BLaER1 treated with 17β-estradiol and CSF1 and Interleukin-3, amounts not matched to agents 10 nM and 100 nM (cell line): Measurements from ENCODE around the gene SMTNL2.

Experiments used
- H3K27ac ChIP-seq, 11 experiments: shearing (Covaris generic); formaldehyde crosslinking; 2 replicates each; pipeline ENCODE4 v1.8.1; 2022
- H3K27me3 ChIP-seq, 11 experiments: shearing (Covaris generic); formaldehyde crosslinking; 2 replicates each; pipeline ENCODE4 v1.8.1; 2022
- H3K36me3 ChIP-seq, 11 experiments: shearing (Covaris generic); formaldehyde crosslinking; 2 replicates each; pipeline ENCODE4 v1.8.1; 2022
- H3K4me1 ChIP-seq, 10 experiments: shearing (Covaris generic); formaldehyde crosslinking; 2 replicates each; pipeline ENCODE4 v1.8.1; 2022
- H3K4me2 ChIP-seq, 11 experiments: shearing (Covaris generic); formaldehyde crosslinking; 2 replicates each; pipeline ENCODE4 v1.8.1; 2022
- H3K4me3 ChIP-seq, 10 experiments: shearing (Covaris generic); formaldehyde crosslinking; 2 replicates each; pipeline ENCODE4 v1.8.1; 2022
- H3K9ac ChIP-seq, 11 experiments: shearing (Covaris generic); formaldehyde crosslinking; 2 replicates each; pipeline ENCODE4 v1.8.1; 2022
- H3K9me3 ChIP-seq, 11 experiments: shearing (Covaris generic); formaldehyde crosslinking; replicated peaks in 1 of 11; 2 replicates each; pipeline ENCODE4 v1.8.1; 2022
- H4K20me1 ChIP-seq, 11 experiments: shearing (Covaris generic); formaldehyde crosslinking; 2 replicates each; pipeline ENCODE4 v1.8.1; 2022
- Cebpa-rat ChIP-seq, 11 experiments: shearing (Covaris generic); IDR thresholded peaks; 2 replicates each; pipeline ENCODE4 v1.8.1; 2022

SMTNL2 gene

DNA sequence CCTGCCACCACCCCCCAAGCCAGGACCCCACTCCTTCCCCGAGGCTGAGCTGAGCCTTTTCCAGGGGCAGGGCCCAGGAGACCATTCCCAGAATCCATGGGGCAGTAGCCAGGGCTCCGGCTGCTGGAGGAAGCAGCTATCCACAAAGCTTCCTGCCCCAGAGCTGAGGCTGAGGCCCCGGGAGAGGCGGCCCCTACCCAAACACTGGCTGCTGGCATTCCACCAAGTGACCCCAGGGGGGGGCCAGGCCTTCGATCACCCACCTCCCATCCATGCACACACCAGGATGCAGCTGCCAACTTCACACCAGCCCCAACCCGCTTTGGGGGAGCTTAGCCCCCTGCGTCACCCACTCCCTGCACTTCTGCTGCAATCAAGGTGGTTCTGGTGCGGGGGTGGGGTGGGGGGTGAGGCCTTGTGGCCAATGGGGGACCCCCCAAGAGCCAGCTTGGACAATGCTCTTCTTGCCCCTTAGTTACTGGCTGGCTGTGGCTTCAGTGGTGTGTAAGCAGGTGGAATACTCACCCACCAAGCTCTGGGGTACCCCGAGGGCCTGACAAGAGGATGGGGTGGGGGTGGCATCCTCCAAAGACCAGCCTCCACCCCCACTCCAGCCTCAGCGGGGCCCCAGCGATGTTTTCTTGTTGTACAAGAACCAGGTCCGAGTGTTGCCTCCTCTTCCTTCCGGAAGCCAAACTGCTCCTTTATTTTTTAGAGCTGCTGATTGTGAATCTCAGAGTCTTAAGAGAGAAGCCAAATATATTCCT is 45.9 kb upstream of the SMTNL2 start:
- no peaks in the 10 kb centered on the region for H3K9me3 ChIP-seq
- no peak overlapping the region; a peak in 1 of 20 replicates for H3K4me3 ChIP-seq
- TF ChIP-seq Cebpa-rat (IDR thresholded peaks at IDR 0.05): no peak
- H4K20me1 ChIP-seq: peaks cover 0 to 96% (median 71%) of the 10 kb centered on the region in 11 experiments; a peak in 19 of 22 replicates
- peak overlapping the region in 8 of 11 experiments; percentile 37 to 65 (median 48); a peak in 11 of 22 replicates for H3K9ac ChIP-seq
- H3K27me3 ChIP-seq: no peaks in the 10 kb centered on the region
- H3K4me2 ChIP-seq: peak overlapping the region; percentile 52 to 78 (median 70); a peak in 21 of 22 replicates
- peaks cover 45 to 68% (median 64%) of the 10 kb centered on the region in 11 experiments for H3K36me3 ChIP-seq
- H3K27ac ChIP-seq: peak overlapping the region in 5 of 11 experiments; percentile 23 to 68 (median 56); a peak in 4 of 22 replicates
- H3K4me1 ChIP-seq: peaks cover 34 to 77% (median 63%) of the 10 kb centered on the region in 10 experiments

DNA sequence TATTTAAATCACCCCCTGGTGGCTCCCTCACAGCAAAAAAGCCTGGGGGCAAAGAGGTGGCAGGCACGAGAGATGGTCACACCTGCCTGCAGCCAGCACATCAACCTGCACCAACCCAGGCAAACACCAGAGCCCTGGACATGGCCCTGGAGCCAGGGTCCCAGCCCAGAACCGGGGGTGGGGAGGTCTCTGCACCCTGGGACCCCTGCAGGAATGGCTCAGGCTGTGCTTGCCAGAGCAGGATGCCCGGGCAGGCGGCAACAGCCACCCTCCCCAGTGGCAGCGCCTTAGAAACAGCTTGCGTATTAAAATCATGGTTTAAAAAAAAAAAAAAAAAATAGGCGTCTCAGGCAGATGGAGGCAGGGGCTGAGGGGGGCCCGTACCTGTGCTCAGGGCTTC is 45.3 kb upstream of the SMTNL2 start:
- peaks cover 30 to 71% (median 57%) of the 10 kb centered on the region in 10 experiments for H3K4me1 ChIP-seq
- H3K27ac ChIP-seq: 0 out of 22 replicates have a peak overlapping the region, but pooled peaks of 1 of the 11 experiments have one; percentile 23
- peaks cover 45 to 74% (median 70%) of the 10 kb centered on the region in 11 experiments for H3K36me3 ChIP-seq
- no peak for TF ChIP-seq Cebpa-rat (IDR thresholded peaks at IDR 0.05)
- H3K4me3 ChIP-seq: no peak overlapping the region
- no peaks in the 10 kb centered on the region for H3K27me3 ChIP-seq
- peaks cover 0 to 99% (median 77%) of the 10 kb centered on the region in 11 experiments; a peak in 19 of 22 replicates for H4K20me1 ChIP-seq
- no peaks in the 10 kb centered on the region for H3K9me3 ChIP-seq
- H3K4me2 ChIP-seq: peak overlapping the region in 8 of 11 experiments; percentile 52 to 77 (median 70); a peak in 15 of 22 replicates
- peak overlapping the region in 4 of 11 experiments; percentile 38 to 65 (median 44); a peak in 6 of 22 replicates for H3K9ac ChIP-seq

DNA sequence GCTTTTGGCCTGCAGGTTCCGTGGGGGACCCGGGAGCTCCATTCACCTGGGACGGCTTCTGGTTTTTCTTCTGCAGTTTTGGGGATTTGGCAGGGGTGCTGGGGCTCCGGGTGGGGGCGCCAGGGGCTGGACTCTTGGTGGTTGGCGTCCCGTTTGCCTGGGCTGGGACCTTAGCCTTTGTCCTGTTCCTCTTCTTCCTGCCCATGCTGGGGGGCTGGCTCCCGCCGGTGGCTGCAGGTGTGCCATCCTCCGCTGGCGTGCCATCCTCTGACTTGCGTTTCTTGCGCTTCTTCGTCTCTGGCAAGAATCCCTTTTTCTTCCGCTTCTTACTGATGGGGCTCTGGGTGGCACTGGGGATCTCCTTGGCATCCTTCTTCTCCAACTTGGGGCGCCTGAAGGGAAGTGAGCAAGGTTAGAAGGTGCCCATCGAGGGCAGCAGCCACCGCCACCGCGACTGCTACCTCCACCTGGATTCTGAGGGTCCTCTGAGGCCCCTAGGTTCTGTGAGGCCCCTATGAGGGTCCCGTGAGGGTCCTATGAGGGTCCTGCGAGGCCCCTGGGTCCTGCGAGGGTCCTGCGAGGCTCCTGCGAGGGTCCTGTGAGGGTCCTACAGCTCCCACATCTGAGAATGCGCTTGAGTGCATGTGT is 44.6 kb upstream of the SMTNL2 start:
- H3K4me3 ChIP-seq: no peak overlapping the region
- H3K4me1 ChIP-seq: peaks cover 24 to 64% (median 50%) of the 10 kb centered on the region in 10 experiments
- peaks cover 0 to 96% (median 81%) of the 10 kb centered on the region in 11 experiments; a peak in 19 of 22 replicates for H4K20me1 ChIP-seq
- no peaks in the 10 kb centered on the region for H3K9me3 ChIP-seq
- peaks cover 45 to 78% (median 73%) of the 10 kb centered on the region in 11 experiments for H3K36me3 ChIP-seq
- H3K9ac ChIP-seq: 0 out of 22 replicates have a peak overlapping the region, but pooled peaks of 1 of the 11 experiments have one; percentile 38
- H3K27me3 ChIP-seq: no peaks in the 10 kb centered on the region
- peak overlapping the region in 7 of 11 experiments; percentile 60 to 77 (median 74); a peak in 11 of 22 replicates for H3K4me2 ChIP-seq
- TF ChIP-seq Cebpa-rat (IDR thresholded peaks at IDR 0.05): no peak
- no peak overlapping the region for H3K27ac ChIP-seq

DNA sequence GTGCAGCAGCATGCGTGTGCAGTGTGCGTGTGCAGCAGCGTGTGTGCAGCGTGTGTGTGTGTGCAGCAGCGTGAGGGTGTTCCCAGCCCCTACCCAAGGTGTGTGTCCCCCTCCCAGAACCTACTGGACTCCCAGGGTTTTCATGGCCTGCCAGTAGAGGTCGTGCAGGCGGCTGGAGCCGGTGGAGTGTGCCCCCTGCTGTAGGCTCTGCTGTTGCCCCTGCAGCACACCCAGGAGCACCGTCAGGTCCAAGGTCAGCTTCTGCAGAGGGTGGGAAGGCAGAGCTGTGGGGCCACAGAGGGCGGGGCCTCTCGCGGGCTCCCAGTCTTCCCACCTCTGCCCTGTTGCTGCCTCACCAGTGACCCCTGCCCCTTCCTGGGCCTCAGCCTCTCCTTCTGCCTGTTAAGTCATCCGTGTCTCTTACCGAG is 44.1 kb upstream of the SMTNL2 start:
- Histone ChIP-seq H3K27ac (no peak overlapping the region), H4K20me1 (peaks cover 0 to 94% (median 83%) of the 10 kb centered on the region in 11 experiments; a peak in 19 of 22 replicates), H3K36me3 (peaks cover 48 to 81% (median 77%) of the 10 kb centered on the region in 11 experiments), H3K9me3 (no peaks in the 10 kb centered on the region), H3K9ac (no peak overlapping the region), H3K4me1 (peaks cover 23 to 60% (median 45%) of the 10 kb centered on the region in 10 experiments), H3K27me3 (no peaks in the 10 kb centered on the region), H3K4me2 (0 out of 22 replicates have a peak overlapping the region, but pooled peaks of 2 of the 11 experiments have one; percentile 67 to 77), H3K4me3 (no peak overlapping the region)
- no peak for TF ChIP-seq Cebpa-rat (IDR thresholded peaks at IDR 0.05)

DNA sequence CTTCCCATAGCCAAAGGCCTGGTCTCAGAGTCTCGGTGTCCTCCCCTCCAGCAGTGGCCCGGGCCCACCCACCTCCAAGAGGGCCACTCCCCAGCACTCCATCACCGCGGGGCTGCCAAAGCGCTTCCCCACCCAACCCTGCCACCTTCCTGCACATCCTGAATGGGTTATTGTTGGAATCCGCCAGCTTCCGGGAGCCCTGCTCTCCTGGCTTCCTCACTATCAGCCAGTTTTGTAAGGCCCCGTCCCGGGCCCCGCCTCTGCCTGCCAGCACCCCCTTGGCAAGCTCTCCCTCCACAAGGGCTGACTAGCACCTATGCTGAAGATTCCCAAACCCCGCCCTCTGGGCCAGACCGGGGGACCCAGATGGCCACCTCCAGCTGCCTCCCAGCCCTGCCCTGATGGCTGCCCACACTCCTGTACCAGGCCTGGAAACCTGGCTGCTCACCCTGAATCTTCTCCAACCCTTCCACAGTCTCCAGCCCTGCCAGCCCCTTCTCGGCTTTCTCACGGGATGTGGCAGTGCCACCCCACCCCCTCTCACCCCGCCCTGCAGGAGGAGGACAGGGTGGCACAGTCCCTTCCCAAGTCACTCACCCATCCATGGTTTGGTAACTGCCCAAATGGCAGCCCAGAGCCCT is 43.5 kb upstream of the SMTNL2 start:
- H4K20me1 ChIP-seq: peaks cover 0 to 94% (median 86%) of the 10 kb centered on the region in 11 experiments; a peak in 19 of 22 replicates
- H3K9me3 ChIP-seq: no peaks in the 10 kb centered on the region
- no peaks in the 10 kb centered on the region for H3K27me3 ChIP-seq
- no peak overlapping the region for H3K27ac ChIP-seq
- peaks cover 23 to 56% (median 40%) of the 10 kb centered on the region in 10 experiments for H3K4me1 ChIP-seq
- no peak overlapping the region for H3K4me3 ChIP-seq
- no peak overlapping the region for H3K4me2 ChIP-seq
- H3K9ac ChIP-seq: 0 out of 22 replicates have a peak overlapping the region, but pooled peaks of 1 of the 11 experiments have one; percentile 9
- TF ChIP-seq Cebpa-rat (IDR thresholded peaks at IDR 0.05): no peak
- peaks cover 54 to 86% (median 83%) of the 10 kb centered on the region in 11 experiments for H3K36me3 ChIP-seq

DNA sequence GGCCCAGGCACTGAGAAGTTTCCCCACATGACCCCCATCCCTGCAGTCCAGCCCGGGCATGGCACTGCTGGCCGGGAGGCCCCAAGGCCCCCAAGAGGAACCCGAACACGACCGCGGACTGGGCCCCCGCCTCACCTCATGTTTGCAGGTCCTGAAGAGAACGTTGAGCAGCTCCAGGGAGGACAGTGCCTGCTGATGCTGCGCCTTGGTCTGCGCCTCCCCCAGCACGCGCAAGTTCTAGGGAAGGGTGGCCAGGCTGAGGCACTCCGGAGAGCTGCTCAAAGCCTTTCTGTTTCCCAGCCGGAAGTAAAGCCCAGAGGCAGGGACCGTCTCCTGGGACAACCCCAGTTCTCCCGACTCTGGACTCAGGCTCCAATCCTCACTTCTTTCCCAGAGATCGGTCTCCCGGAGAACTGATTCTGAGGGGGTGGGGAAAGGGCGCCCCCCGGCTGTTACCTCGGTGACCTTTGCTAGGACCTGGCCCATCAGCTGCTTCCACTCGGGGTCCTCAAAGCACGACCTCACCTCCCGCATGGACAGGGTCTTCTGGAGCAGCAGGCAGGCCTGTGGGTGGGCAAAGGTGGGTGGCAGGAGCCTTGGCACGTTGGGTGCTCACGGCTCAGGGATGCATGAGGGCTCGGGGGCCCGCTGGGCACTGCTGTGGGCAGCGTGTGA is 42.9 kb upstream of the SMTNL2 start:
- H3K36me3 ChIP-seq: peaks cover 58 to 93% (median 90%) of the 10 kb centered on the region in 11 experiments

DNA sequence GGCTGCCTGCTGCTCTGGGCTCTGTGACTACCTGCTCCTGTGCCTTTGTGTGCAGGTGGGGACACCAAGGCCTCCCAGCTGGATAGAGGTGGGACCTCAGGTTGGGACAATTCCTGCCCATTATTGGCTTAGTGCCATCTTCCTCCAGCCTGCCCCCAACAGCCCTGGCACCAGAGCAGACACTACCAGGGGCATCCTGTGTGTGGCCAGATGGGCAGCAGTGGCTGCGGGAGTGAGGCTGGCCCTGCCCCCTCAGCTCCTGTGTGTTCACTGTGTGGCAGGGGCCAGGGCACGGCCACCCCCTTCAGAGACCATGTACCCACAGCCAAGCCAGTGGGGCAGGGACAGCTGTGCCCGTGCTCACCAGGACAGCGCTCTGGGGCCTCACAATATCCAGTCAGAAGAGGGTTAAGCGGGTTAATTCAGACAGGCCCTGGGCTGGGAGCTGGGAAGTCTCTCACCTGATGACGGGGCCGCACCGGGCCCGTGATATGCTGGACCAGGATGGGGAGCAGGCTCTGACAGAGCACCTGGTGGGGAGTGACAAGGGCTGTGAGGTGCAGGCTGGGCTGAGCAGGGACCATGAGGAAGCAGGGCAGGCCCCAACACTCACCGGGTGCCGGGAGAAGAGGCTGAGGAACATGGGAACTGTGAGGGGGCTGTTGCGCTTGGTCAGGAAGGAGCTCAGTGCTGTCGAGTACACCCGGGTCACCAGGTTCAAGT is 42.2 kb upstream of the SMTNL2 start:
- peaks cover 0 to 95% (median 90%) of the 10 kb centered on the region in 11 experiments; a peak in 19 of 22 replicates for H4K20me1 ChIP-seq

More for the DNA sequence above, 42.9 kb upstream of the SMTNL2 start:
- no peak for TF ChIP-seq Cebpa-rat (IDR thresholded peaks at IDR 0.05)
- no peak overlapping the region for H3K4me2 ChIP-seq
- peak overlapping the region in 1 of 11 experiments; percentile 6; a peak in 1 of 22 replicates for H3K9ac ChIP-seq
- H3K9me3 ChIP-seq: no peaks in the 10 kb centered on the region
- no peak overlapping the region for H3K4me3 ChIP-seq
- H4K20me1 ChIP-seq: peaks cover 0 to 95% (median 91%) of the 10 kb centered on the region in 11 experiments; a peak in 19 of 22 replicates
- peaks cover 20 to 51% (median 35%) of the 10 kb centered on the region in 10 experiments for H3K4me1 ChIP-seq
- H3K27ac ChIP-seq: no peak overlapping the region
- H3K27me3 ChIP-seq: no peaks in the 10 kb centered on the region

More for the DNA sequence above, 42.2 kb upstream of the SMTNL2 start:
- Histone ChIP-seq H3K27ac (no peak overlapping the region), H3K4me1 (peaks cover 13 to 44% (median 28%) of the 10 kb centered on the region in 10 experiments), H3K27me3 (no peaks in the 10 kb centered on the region), H3K9me3 (no peaks in the 10 kb centered on the region), H3K9ac (peak overlapping the region in 1 of 11 experiments; percentile 6; a peak in 2 of 22 replicates), H3K4me2 (no peak overlapping the region), H3K36me3 (peaks cover 65 to 96% (median 95%) of the 10 kb centered on the region in 11 experiments), H3K4me3 (no peak overlapping the region)
- no peak for TF ChIP-seq Cebpa-rat (IDR thresholded peaks at IDR 0.05)
